LoVo (cell line): ENCODE data around the gene RAET1G.
A peak's percentile ranks its signal among the peaks of the same experiment; 100 is the strongest.
"Not testable (repeated sequence)": the region's sequence is repeated elsewhere in the genome, so short reads cannot be mapped to it uniquely, and the experiment has no call there.

Experiments
- DNase-seq: peaks from one replicate; pipeline ENCODE4 v3.0.0-alpha.2; 2016; ENCODE audit warnings: low spot score

Gene RAET1G

GRCh38 chr6:149934249-149935156 lies 11.6 kb upstream of the RAET1G start:
- DNase-seq: peak; percentile 67

- no peak for DNase-seq
These were observed 10.5 kb upstream of the RAET1G start for GRCh38 chr6:149933461-149933860.

- DNase-seq: no peak
These were observed 10.1 kb upstream of the RAET1G start for GRCh38 chr6:149933036-149933435.

GRCh38 chr6:149931501-149931900 lies 8.6 kb upstream of the RAET1G start:
- no peak for DNase-seq

- no peak for DNase-seq
These were observed 6.5 kb upstream of the RAET1G start for GRCh38 chr6:149929422-149929821.

GRCh38 chr6:149927025-149927424 lies 4.1 kb upstream of the RAET1G start:
- not testable (repeated sequence) for DNase-seq

- DNase-seq: peak; percentile 80
These were observed 3.3 kb upstream of the RAET1G start for GRCh38 chr6:149925974-149926777.

GRCh38 chr6:149925253-149925973 lies 2.5 kb upstream of the RAET1G start:
- no peak for DNase-seq

GRCh38 chr6:149924933-149925252 lies 2.0 kb upstream of the RAET1G start:
- no peak for DNase-seq

GRCh38 chr6:149924206-149924932 lies 1.4 kb upstream of the RAET1G start:
- no peak for DNase-seq

- DNase-seq: no peak
These were observed 536 bp upstream of the RAET1G start for GRCh38 chr6:149923327-149923986.

GRCh38 chr6:149922091-149922490 lies 830 bp downstream of the RAET1G start:
- DNase-seq: not testable (repeated sequence)

- no peak for DNase-seq
These were observed 1.6 kb downstream of the RAET1G start for GRCh38 chr6:149921361-149921760.

GRCh38 chr6:149919834-149920225 lies 3.1 kb downstream of the RAET1G start:
- no peak for DNase-seq

- DNase-seq: not testable (repeated sequence)
These were observed 3.6 kb downstream of the RAET1G start for GRCh38 chr6:149919126-149919833.

GRCh38 chr6:149918151-149918905 lies 4.6 kb downstream of the RAET1G start:
- DNase-seq: no peak

GRCh38 chr6:149917679-149918078 lies 5.2 kb downstream of the RAET1G start:
- DNase-seq: no peak

GRCh38 chr6:149915970-149916865 lies 6.7 kb downstream of the RAET1G start:
- DNase-seq: no peak
